Liver (tissue), 9 donors: ENCODE results near the gene SLX4. TPM values are rescaled to one million over a fixed set of nuclear protein-coding genes. Genes with fewer than 3 reads are reported as not detected.

Experiments used
- DNase-seq: peaks from one replicate; pipeline ENCODE4 v3.0.0-alpha.2; 2017; ENCODE audit warnings: low spot score
- H3K27ac ChIP-seq, 2 donors: one replicate each; pipeline ENCODE4 v1.7.0; 2013; ENCODE audit warnings: inconsistent platforms in 2 of 2, low read length in 2 of 2, control low read depth in 1 of 2, low read depth in 1 of 2, mild to moderate bottlenecking in 1 of 2
- H3K27me3 ChIP-seq, 4 donors: one replicate each; pipeline versions ENCODE4 v1.6.1 to v1.7.0; 2013; ENCODE audit warnings: low read length in 3 of 4, inconsistent platforms in 1 of 4, mild to moderate bottlenecking in 1 of 4, moderate library complexity in 1 of 4; ENCODE audit not compliant: control insufficient read depth in 4 of 4, insufficient read depth in 4 of 4
- H3K36me3 ChIP-seq, 4 donors: one replicate each; pipeline versions ENCODE4 v1.6.1 to v1.7.0; 2013; ENCODE audit warnings: low read length in 3 of 4, mild to moderate bottlenecking in 3 of 4, low read depth in 1 of 4, moderate library complexity in 1 of 4; ENCODE audit not compliant: control insufficient read depth in 4 of 4, insufficient read depth in 3 of 4
- H3K4me1 ChIP-seq, 4 donors: one replicate each; pipeline versions ENCODE4 v1.6.1 to v1.7.0; 2013; ENCODE audit warnings: low read length in 3 of 4, mild to moderate bottlenecking in 3 of 4, moderate library complexity in 1 of 4; ENCODE audit not compliant: control insufficient read depth in 4 of 4, insufficient read depth in 4 of 4
- H3K4me3 ChIP-seq, 3 donors: one replicate each; pipeline versions ENCODE4 v1.6.1 to v1.7.0; 2013; ENCODE audit warnings: low read length in 3 of 3, control low read depth in 1 of 3, low read depth in 1 of 3, mild to moderate bottlenecking in 1 of 3
- H3K9ac ChIP-seq, 2 donors: one replicate each; pipeline ENCODE4 v1.7.0; 2013; ENCODE audit warnings: low read length in 2 of 2, mild to moderate bottlenecking in 2 of 2, moderate library complexity in 2 of 2, control low read depth in 1 of 2, low read depth in 1 of 2
- H3K9me3 ChIP-seq, 4 donors: one replicate each; pipeline versions ENCODE4 v1.6.1 to v1.7.0; 2013; ENCODE audit warnings: low read length in 3 of 4; ENCODE audit not compliant: control insufficient read depth in 4 of 4
- EGR1 ChIP-seq, 2 donors: IDR thresholded peaks; 2 replicates each; pipeline ENCODE4 v1.6.1; 2016 to 2018; ENCODE audit warnings: antibody characterized with exemption in 2 of 2, low read depth in 2 of 2
- GABPA ChIP-seq, 2 donors: IDR thresholded peaks in 1 of 2; conservative IDR thresholded peaks in 1 of 2; 2 replicates each; pipeline ENCODE4 v1.6.1; 2016; ENCODE audit warnings: antibody characterized with exemption in 2 of 2, mild to moderate bottlenecking in 1 of 2, moderate library complexity in 1 of 2
- HNF4A ChIP-seq, 2 donors: conservative IDR thresholded peaks; 2 replicates each; pipeline ENCODE4 v1.6.1; 2016; ENCODE audit warnings: antibody characterized with exemption in 2 of 2, mild to moderate bottlenecking in 2 of 2
- HNF4G ChIP-seq: IDR thresholded peaks from 2 replicates; pipeline ENCODE4 v1.6.1; 2016; ENCODE audit warnings: antibody characterized with exemption
- NR2F2 ChIP-seq: IDR thresholded peaks from 2 replicates; pipeline ENCODE4 v1.6.1; 2016; ENCODE audit warnings: antibody characterized with exemption
- RAD21 ChIP-seq, 2 donors: IDR thresholded peaks; 2 replicates each; pipeline ENCODE4 v1.6.1; 2016; ENCODE audit warnings: antibody characterized with exemption in 2 of 2, mild to moderate bottlenecking in 2 of 2
- RXRA ChIP-seq, 2 donors: IDR thresholded peaks; 2 replicates each; pipeline ENCODE4 v1.6.1; 2017 to 2018; ENCODE audit warnings: antibody characterized with exemption in 2 of 2, mild to moderate bottlenecking in 1 of 2
- SP1 ChIP-seq: IDR thresholded peaks from 2 replicates; pipeline ENCODE4 v1.6.1; 2018; ENCODE audit warnings: antibody characterized with exemption, mild to moderate bottlenecking
- TAF1 ChIP-seq: conservative IDR thresholded peaks from 2 replicates; pipeline ENCODE4 v1.6.1; 2016; ENCODE audit warnings: antibody characterized with exemption, mild to moderate bottlenecking
- YY1 ChIP-seq: IDR thresholded peaks from 2 replicates; pipeline ENCODE4 v1.6.1; 2016; ENCODE audit warnings: antibody characterized with exemption, mild to moderate bottlenecking
- WGBS: extraction: QIAGEN DNeasy Blood & Tissue Kit; methylation state at CpG from one replicate; pipeline ENCODE4 v1.1.7; 2013; 5-methylcytosine and 5-hydroxymethylcytosine counted together
- polyA plus RNA-seq, 2 donors: library from polyadenylated mRNA; stranded (reverse) in 1 of 2; unstranded in 1 of 2; fragments of 200-250 nt in 1 of 2; fragments of >200 nt in 1 of 2; fragmentation: Nextera tagmentation in 1 of 2; extraction: Ambion mirVana in 1 of 2; gene quantifications; one replicate each; pipeline versions ENCODE4 v1.2.1 to v1.2.3, GENCODE V29; 2013 to 2015
- total RNA-seq, 2 donors: library from RNA; depleted of rRNA; stranded (reverse); fragments of >200 nt; gene quantifications; one replicate each; pipeline ENCODE4 v1.2.3, GENCODE V29; 2014
- TF ChIP-seq, protein P1 (sequence below): IDR thresholded peaks from 2 replicates; pipeline ENCODE4 v1.6.1; 2016; ENCODE audit warnings: antibody characterized with exemption
- TF ChIP-seq, protein P2 (sequence below): IDR thresholded peaks from 2 replicates; pipeline ENCODE4 v1.6.1; 2016; ENCODE audit warnings: antibody characterized with exemption
- TF ChIP-seq, protein P3 (sequence below): IDR thresholded peaks from 2 replicates; pipeline ENCODE4 v1.6.1; 2016; ENCODE audit warnings: antibody characterized with exemption, mild to moderate bottlenecking
- TF ChIP-seq, protein P4 (sequence below): fragments of 150-350 bp; IDR thresholded peaks from 2 replicates; pipeline ENCODE4 v1.5.1; 2017; ENCODE audit warnings: improper control_type of control experiment, low read depth, low read length; ENCODE audit not compliant: missing input control
- donor health status: healthy.
- donor health status: healthy.
- donor health status: healthy.
- donor health status: healthy.
- donor health status: healthy.

The SLX4 gene
- total and polyA plus RNA-seq, 4 donors = 0.32 to 4.9 (median 1.3) TPM

DNA sequence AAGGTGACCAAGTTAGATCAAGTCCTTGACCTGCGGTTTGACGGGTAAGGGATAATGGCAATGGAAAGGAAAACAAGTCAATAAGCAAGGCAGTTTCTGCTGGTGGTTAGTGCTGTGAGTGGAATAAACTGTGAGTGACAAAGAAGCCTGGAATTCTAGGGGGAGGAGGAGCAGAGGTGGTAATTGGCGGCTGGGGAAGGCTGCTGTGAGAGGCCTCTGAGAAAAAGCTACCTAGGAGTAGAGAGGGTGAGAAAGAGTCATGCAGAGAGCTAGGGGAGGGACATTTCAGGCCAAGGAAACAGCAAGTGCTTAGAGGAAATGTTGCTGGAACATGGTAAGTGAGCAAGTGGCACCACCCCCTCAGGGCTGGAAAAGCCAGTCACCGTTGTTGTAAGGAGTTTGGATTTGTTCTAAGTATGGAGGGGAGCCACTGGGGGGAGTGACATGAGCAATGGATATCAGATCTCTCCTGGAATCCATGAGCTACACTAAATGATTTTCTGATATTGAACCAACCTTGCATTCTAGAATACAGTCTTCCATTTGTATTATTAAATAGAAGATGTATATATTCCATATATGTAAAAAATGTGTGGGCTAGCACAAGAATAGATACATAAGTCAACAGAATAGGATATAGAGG is 40.9 kb downstream of the SLX4 start:
- no peak for TF ChIP-seq EGR1 (IDR thresholded peaks at IDR 0.05; ENCODE audit: low read depth in 2 of 2)
- no peak for TF ChIP-seq HNF4G
- no peak for DNase-seq
- no peak overlapping the region for H3K27ac ChIP-seq
- WGBS = 84% methylated on average over 4 of the region's 4 CpGs
- peaks cover 3 to 6% (median 4%) of the 10 kb centered on the region in 4 donors for H3K9me3 ChIP-seq
- H3K9ac ChIP-seq = no peak overlapping the region
- no peaks in the 10 kb centered on the region for H3K27me3 ChIP-seq
- H3K36me3 ChIP-seq = no peaks in the 10 kb centered on the region
- peak overlapping the region in 1 of 3 donors; percentile 14 for H3K4me3 ChIP-seq
- H3K4me1 ChIP-seq = no peaks in the 10 kb centered on the region

DNA sequence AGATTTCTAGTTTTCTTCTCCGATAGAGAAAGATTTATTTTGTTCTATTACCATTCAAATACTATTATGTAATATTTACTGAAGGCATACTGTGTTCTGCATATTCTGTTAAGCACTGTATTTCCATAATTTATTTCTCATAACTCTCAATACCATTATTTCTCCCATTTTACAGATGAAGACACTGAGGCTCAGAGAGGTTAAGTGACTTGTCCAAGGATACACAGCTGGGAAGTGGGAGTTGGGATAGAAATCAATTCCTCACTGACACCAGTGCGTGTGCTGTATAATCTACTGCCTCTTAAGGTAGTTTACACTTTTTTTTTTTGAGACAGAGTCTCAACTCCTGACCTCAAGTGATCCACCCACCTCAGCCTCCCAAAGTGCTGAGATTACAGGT is 41.6 kb downstream of the SLX4 start:
- H3K27me3 ChIP-seq = no peaks in the 10 kb centered on the region
- no peak for DNase-seq
- no peak overlapping the region for H3K4me3 ChIP-seq
- no peak for TF ChIP-seq HNF4G
- TF ChIP-seq GABPA (IDR thresholded peaks at IDR 0.05 in 1 of 2, conservative IDR thresholded peaks at IDR 0.05 in 1 of 2) = no peak
- TF ChIP-seq NR2F2 = no peak
- TF ChIP-seq EGR1 (IDR thresholded peaks at IDR 0.05; ENCODE audit: low read depth in 2 of 2) = no peak
- H3K9ac ChIP-seq = no peak overlapping the region
- H3K4me1 ChIP-seq = no peaks in the 10 kb centered on the region
- no peak overlapping the region for H3K27ac ChIP-seq
- no peaks in the 10 kb centered on the region for H3K36me3 ChIP-seq
- over 99% methylated on average over 2 of the region's 2 CpGs for WGBS
- H3K9me3 ChIP-seq = peaks cover 3 to 6% (median 4%) of the 10 kb centered on the region in 4 donors

DNA sequence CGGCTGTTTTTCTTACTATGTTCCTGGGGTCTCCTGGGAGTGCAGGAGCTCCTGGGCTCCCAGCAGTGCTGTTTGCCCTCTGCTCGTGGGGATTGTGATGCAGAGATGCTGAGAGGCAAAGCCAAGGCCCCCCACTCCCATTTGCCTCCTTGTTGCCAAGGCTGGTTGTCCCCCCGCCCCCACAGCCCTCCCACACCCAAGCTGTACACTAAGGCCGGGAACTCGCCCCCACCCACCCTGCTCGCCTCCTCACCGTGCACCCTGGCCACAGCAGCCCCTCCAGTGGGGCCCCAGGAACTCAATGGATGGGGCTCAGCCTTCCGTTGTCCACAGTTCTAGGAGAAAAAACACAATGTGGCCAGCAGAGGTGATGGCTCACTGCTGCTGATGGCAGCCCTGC is 44.4 kb downstream of the SLX4 start:
- Histone ChIP-seq H3K4me1 (no peaks in the 10 kb centered on the region), H3K4me3 (no peak overlapping the region), H3K27ac (no peak overlapping the region), H3K27me3 (no peaks in the 10 kb centered on the region), H3K9me3 (peaks cover 3 to 6% (median 4%) of the 10 kb centered on the region in 4 donors), H3K36me3 (no peaks in the 10 kb centered on the region), H3K9ac (no peak overlapping the region)
- no peak for DNase-seq
- no peak for TF ChIP-seq HNF4G
- TF ChIP-seq TAF1 = no peak
- TF ChIP-seq SP1 = no peak
- no peak for TF ChIP-seq YY1
- TF ChIP-seq, protein P1, sequence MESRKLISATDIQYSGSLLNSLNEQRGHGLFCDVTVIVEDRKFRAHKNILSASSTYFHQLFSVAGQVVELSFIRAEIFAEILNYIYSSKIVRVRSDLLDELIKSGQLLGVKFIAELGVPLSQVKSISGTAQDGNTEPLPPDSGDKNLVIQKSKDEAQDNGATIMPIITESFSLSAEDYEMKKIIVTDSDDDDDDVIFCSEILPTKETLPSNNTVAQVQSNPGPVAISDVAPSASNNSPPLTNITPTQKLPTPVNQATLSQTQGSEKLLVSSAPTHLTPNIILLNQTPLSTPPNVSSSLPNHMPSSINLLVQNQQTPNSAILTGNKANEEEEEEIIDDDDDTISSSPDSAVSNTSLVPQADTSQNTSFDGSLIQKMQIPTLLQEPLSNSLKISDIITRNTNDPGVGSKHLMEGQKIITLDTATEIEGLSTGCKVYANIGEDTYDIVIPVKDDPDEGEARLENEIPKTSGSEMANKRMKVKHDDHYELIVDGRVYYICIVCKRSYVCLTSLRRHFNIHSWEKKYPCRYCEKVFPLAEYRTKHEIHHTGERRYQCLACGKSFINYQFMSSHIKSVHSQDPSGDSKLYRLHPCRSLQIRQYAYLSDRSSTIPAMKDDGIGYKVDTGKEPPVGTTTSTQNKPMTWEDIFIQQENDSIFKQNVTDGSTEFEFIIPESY = no peak
- TF ChIP-seq, protein P2, sequence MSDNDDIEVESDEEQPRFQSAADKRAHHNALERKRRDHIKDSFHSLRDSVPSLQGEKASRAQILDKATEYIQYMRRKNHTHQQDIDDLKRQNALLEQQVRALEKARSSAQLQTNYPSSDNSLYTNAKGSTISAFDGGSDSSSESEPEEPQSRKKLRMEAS = no peak
- TF ChIP-seq RAD21 (IDR thresholded peaks at IDR 0.05) = no peak
- TF ChIP-seq NR2F2 = no peak
- no peak for TF ChIP-seq HNF4A (conservative IDR thresholded peaks at IDR 0.05)
- TF ChIP-seq, protein P3, sequence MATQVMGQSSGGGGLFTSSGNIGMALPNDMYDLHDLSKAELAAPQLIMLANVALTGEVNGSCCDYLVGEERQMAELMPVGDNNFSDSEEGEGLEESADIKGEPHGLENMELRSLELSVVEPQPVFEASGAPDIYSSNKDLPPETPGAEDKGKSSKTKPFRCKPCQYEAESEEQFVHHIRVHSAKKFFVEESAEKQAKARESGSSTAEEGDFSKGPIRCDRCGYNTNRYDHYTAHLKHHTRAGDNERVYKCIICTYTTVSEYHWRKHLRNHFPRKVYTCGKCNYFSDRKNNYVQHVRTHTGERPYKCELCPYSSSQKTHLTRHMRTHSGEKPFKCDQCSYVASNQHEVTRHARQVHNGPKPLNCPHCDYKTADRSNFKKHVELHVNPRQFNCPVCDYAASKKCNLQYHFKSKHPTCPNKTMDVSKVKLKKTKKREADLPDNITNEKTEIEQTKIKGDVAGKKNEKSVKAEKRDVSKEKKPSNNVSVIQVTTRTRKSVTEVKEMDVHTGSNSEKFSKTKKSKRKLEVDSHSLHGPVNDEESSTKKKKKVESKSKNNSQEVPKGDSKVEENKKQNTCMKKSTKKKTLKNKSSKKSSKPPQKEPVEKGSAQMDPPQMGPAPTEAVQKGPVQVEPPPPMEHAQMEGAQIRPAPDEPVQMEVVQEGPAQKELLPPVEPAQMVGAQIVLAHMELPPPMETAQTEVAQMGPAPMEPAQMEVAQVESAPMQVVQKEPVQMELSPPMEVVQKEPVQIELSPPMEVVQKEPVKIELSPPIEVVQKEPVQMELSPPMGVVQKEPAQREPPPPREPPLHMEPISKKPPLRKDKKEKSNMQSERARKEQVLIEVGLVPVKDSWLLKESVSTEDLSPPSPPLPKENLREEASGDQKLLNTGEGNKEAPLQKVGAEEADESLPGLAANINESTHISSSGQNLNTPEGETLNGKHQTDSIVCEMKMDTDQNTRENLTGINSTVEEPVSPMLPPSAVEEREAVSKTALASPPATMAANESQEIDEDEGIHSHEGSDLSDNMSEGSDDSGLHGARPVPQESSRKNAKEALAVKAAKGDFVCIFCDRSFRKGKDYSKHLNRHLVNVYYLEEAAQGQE = no peak
- TF ChIP-seq, protein P4, sequence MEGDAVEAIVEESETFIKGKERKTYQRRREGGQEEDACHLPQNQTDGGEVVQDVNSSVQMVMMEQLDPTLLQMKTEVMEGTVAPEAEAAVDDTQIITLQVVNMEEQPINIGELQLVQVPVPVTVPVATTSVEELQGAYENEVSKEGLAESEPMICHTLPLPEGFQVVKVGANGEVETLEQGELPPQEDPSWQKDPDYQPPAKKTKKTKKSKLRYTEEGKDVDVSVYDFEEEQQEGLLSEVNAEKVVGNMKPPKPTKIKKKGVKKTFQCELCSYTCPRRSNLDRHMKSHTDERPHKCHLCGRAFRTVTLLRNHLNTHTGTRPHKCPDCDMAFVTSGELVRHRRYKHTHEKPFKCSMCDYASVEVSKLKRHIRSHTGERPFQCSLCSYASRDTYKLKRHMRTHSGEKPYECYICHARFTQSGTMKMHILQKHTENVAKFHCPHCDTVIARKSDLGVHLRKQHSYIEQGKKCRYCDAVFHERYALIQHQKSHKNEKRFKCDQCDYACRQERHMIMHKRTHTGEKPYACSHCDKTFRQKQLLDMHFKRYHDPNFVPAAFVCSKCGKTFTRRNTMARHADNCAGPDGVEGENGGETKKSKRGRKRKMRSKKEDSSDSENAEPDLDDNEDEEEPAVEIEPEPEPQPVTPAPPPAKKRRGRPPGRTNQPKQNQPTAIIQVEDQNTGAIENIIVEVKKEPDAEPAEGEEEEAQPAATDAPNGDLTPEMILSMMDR = no peak
- TF ChIP-seq RXRA (IDR thresholded peaks at IDR 0.05) = no peak
- 79% methylated on average over 8 of the region's 8 CpGs for WGBS
